ENCODE data around the gene SIGLEC8. TPM values are rescaled to one million over a fixed set of nuclear protein-coding genes. Genes with fewer than 3 reads are reported as not detected.
"Not testable (repeated sequence)": the region's sequence is repeated elsewhere in the genome, so short reads cannot be mapped to it uniquely, and the experiment has no call there.

The SIGLEC8 gene
- not detected for total RNA-seq

- ChIA-PET POLR2A (no interaction called here), CTCF (interaction anchor here (0.7 kb wide), 1 partner anchor 438 kb away, joined by 3 read pairs; no protein-coding TSS in a partner anchor)
- H3K4me1 Mint-ChIP-seq: peaks cover 4% of the 10 kb centered on the region
- H3K27ac Mint-ChIP-seq: no peak within 1 kb of the TSS
- no peak for DNase-seq
- H3K27me3 Mint-ChIP-seq: peaks cover 5% of the 10 kb centered on the region
- no peaks in the 10 kb centered on the region for H3K9me3 Mint-ChIP-seq
- no peaks in the 10 kb centered on the region for H3K36me3 Mint-ChIP-seq (ENCODE audit: low read depth)
- H3K4me3 Mint-ChIP-seq: no peak within 1 kb of the TSS
Observed at GRCh38 chr19:51458051-51458645, at the start of gene SIGLEC8. Gene SIGLEC8, minus strand, starts transcription at chr19:51458454. Its CDS starts 67 bp downstream, at chr19:51458387.

GRCh38 chr19:51507640-51508058 lies 49.4 kb upstream of the SIGLEC8 start:
- Mint-ChIP-seq H3K4me1 (peaks cover 7% of the 10 kb centered on the region), H3K27ac (no peak overlapping the region), H3K27me3 (peaks cover 2% of the 10 kb centered on the region), H3K36me3 (ENCODE audit: low read depth) (no peaks in the 10 kb centered on the region), H3K9me3 (peaks cover 18% of the 10 kb centered on the region), H3K4me3 (no peak overlapping the region)
- DNase-seq: no peak
- ChIA-PET CTCF (no interaction called here), POLR2A (no interaction called here)

DNA sequence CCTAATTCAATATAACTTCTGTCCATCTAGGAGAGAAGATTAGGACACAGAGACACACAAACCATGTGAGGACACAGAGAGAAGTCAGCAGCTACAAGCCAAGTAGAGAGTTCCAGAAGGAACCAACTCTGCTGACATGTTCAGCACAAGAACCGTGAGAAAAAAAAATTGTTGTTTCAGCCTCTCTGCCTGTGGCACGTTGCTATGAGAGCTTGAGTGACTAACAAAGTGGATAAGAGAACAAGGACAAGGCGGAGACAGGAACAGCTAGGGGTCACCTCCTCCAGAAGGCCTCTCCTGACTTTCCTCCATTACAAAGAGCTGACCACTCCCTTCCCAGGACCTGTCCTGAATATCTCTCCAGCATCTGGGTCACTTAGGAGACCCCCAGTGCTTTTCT lies 48.9 kb upstream of the SIGLEC8 start:
- CTCF ChIA-PET: no interaction called here
- no peak for DNase-seq

DNA sequence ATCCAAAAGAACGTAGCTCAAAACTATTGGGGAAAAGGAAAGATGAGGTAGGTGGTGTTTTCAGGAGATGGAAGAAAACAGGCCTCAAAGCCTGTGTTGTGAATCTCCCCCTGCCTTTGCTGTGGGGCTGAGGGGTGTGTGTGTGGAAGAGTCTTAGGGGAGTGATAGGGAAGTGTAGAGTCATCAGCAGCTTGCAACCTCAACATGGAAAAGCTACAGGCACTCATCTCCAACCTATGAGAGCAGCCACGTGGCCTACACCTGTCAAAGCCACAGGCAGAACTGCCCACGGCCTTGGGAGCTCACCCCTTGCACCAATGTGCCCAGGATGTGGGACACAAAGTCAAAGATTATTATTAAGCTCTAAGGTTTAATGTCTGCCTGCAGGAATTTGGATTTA lies 47.6 kb upstream of the SIGLEC8 start:
- H3K36me3 Mint-ChIP-seq (ENCODE audit: low read depth): no peaks in the 10 kb centered on the region
- no peak for DNase-seq
- peaks cover 18% of the 10 kb centered on the region for H3K9me3 Mint-ChIP-seq
- POLR2A ChIA-PET: interaction anchor here (0.7 kb wide), 1 partner anchor 272 kb away, joined by 3 read pairs; no protein-coding TSS in a partner anchor
- CTCF ChIA-PET: interaction anchor here (0.9 kb wide), 1 partner anchor 84 kb away, joined by 4 read pairs; no protein-coding TSS in a partner anchor
- H3K27ac Mint-ChIP-seq: no peak overlapping the region
- H3K4me3 Mint-ChIP-seq: no peak overlapping the region
- H3K27me3 Mint-ChIP-seq: no peaks in the 10 kb centered on the region
- H3K4me1 Mint-ChIP-seq: peaks cover 24% of the 10 kb centered on the region

More for the DNA sequence above, 48.9 kb upstream of the SIGLEC8 start:
- H3K27ac Mint-ChIP-seq: no peak overlapping the region
- POLR2A ChIA-PET: no interaction called here
- H3K27me3 Mint-ChIP-seq: peaks cover 2% of the 10 kb centered on the region
- peaks cover 11% of the 10 kb centered on the region for H3K4me1 Mint-ChIP-seq
- H3K9me3 Mint-ChIP-seq: peaks cover 18% of the 10 kb centered on the region
- no peaks in the 10 kb centered on the region for H3K36me3 Mint-ChIP-seq (ENCODE audit: low read depth)
- H3K4me3 Mint-ChIP-seq: no peak overlapping the region

DNA sequence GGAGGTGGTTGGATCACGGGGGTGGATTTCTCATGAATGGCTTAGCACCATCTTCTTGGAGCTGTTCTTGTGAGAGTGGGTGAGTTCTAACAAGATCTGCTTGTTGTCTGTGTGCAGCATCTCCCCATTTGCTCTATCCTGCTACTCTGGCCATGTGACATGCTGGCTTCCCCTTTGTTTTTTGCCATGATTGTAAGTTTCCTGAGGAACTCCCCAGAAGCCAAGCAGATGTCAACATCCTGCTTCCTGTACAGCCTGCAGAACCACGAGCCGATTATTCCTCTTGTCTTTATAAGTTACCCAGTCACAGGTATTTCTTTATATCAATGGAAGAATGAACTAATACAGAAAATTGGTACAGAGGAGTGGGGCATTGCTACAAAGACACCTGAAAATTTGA lies 45.6 kb upstream of the SIGLEC8 start:
- Mint-ChIP-seq H3K4me3 (no peak overlapping the region), H3K27me3 (no peaks in the 10 kb centered on the region), H3K36me3 (ENCODE audit: low read depth) (no peaks in the 10 kb centered on the region), H3K27ac (no peak overlapping the region), H3K9me3 (peaks cover 18% of the 10 kb centered on the region), H3K4me1 (peaks cover 30% of the 10 kb centered on the region)
- POLR2A ChIA-PET: no interaction called here
- no peak for DNase-seq
- CTCF ChIA-PET: interaction anchor here (0.9 kb wide), 1 partner anchor 10 kb away, joined by 3 read pairs; no protein-coding TSS in a partner anchor

DNA sequence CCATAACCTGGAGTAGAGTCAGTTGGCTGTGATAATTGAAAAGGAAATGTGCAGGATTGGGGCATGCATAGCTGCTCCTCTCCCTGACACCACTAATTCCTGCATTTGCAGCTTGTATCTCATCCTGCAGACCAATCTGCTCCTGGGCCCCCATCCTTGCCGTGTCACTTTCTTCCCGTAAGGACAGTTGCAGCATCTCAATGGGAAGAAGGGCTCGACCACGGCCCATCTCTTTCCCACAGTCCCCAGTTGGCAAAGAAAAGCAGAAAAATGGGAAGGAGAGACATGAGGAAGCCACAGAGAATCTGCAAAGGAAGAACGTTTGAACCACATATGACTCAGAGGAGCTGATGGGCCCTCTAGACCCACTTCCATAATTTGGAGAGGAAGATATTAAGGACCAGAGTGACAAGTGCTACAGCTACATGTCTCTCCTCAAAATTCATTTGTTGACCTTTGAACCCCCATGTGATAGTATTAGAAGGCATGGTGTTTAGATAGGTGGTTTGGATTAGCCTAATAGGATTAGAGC lies 45.1 kb upstream of the SIGLEC8 start:
- POLR2A ChIA-PET: no interaction called here

DNA sequence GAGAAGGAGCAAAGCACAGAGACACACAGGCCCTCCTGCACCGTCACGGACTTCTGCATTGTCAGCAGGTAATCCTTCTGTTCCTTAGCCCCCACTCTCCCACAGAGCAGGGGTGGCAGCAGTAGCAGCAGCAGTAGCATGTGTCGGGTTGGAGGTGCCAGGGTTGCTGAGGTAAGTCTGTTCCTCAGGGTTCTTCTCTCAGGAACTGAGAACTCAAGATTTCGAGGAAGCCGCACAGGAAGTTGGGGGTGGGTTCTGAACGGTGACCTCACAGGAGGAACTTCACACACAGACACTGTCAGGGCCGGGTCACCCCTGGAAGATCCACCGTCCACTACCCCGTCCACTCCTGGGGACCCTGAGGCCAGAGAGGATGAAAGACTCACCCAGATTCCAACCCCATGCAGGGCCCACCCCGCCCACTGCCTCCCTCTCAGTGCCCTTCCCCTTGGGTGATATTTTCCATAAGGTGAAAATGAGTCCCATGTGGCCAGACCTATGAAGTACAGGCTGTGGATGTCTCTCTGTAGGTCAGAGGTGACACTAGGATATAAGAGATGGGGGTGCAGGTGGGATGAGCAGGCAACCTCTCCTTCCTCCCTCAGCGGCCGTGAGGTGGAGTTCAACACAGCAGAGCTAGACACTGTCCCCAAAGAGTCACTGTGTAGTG lies 43.5 kb upstream of the SIGLEC8 start, which contains the start of gene SIGLEC12:
Gene SIGLEC12, minus strand, starts transcription at position 207 of the 670 bp plus-strand sequence. Its CDS starts 67 bp downstream, at position 140.
- CTCF ChIA-PET: interaction anchor here (0.9 kb wide), 1 partner anchor 9 kb away, joined by 3 read pairs; no protein-coding TSS in a partner anchor
- POLR2A ChIA-PET: no interaction called here
- Mint-ChIP-seq H3K4me1 (peaks cover 30% of the 10 kb centered on the region), H3K36me3 (ENCODE audit: low read depth) (no peaks in the 10 kb centered on the region), H3K9me3 (peaks cover 18% of the 10 kb centered on the region), H3K4me3 (peak within 1 kb of the TSS; percentile 65), H3K27me3 (peaks cover 3% of the 10 kb centered on the region), H3K27ac (peak within 1 kb of the TSS; percentile 80)
- peak; percentile 25 for DNase-seq

More for the DNA sequence above, 45.1 kb upstream of the SIGLEC8 start:
- CTCF ChIA-PET: interaction anchor here (0.9 kb wide), 1 partner anchor 11 kb away, joined by 3 read pairs; no protein-coding TSS in a partner anchor
- DNase-seq: no peak
- H3K36me3 Mint-ChIP-seq (ENCODE audit: low read depth): no peaks in the 10 kb centered on the region
- no peak overlapping the region for H3K27ac Mint-ChIP-seq
- peaks cover 30% of the 10 kb centered on the region for H3K4me1 Mint-ChIP-seq
- H3K9me3 Mint-ChIP-seq: peaks cover 18% of the 10 kb centered on the region
- H3K4me3 Mint-ChIP-seq: no peak overlapping the region
- H3K27me3 Mint-ChIP-seq: no peaks in the 10 kb centered on the region

- H3K27me3 Mint-ChIP-seq; CTCF ChIA-PET; POLR2A ChIA-PET; H3K36me3 Mint-ChIP-seq (ENCODE audit: low read depth); DNase-seq: not testable (repeated sequence)
- H3K27ac Mint-ChIP-seq: peak overlapping the region; percentile 80
- H3K9me3 Mint-ChIP-seq: peaks cover 18% of the 10 kb centered on the region
- peak overlapping the region; percentile 65 for H3K4me3 Mint-ChIP-seq
- peaks cover 30% of the 10 kb centered on the region for H3K4me1 Mint-ChIP-seq
Observed at GRCh38 chr19:51500931-51501330, 42.7 kb upstream of the SIGLEC8 start.

- Mint-ChIP-seq H3K4me1 (peaks cover 33% of the 10 kb centered on the region), H3K27ac (no peak overlapping the region), H3K36me3 (ENCODE audit: low read depth) (peaks cover 2% of the 10 kb centered on the region), H3K27me3 (peaks cover 3% of the 10 kb centered on the region), H3K9me3 (peaks cover 10% of the 10 kb centered on the region), H3K4me3 (no peak overlapping the region)
- ChIA-PET CTCF (interaction anchor here (0.6 to 1.3 kb wide), 2 partner anchors 25 to 318 kb away, joined by 3 read pairs; no protein-coding TSS in a partner anchor), POLR2A (no interaction called here)
- no peak for DNase-seq
Observed at GRCh38 chr19:51497666-51498065, 39.4 kb upstream of the SIGLEC8 start.

DNA sequence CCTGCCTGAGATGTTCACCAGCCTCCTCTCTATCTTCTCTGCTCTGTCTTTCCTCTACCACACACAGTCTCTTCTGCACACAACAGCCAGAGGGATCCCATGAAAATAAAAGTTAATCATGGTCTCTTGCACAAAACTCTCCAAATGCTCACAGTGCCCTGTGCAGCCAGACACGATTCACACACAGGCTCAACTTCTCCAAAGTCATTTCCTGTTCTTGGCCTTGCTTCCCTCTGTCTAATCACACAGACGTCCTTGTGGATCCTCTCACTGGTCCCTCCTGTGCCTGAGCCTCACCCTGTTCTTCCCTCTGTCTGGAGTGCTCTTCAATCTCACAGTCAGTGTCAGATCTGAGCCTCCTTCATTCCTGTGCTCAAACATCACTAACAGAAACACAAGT lies 35.5 kb upstream of the SIGLEC8 start:
- no peak overlapping the region for H3K27ac Mint-ChIP-seq
- ChIA-PET POLR2A (no interaction called here), CTCF (no interaction called here)
- peaks cover 3% of the 10 kb centered on the region for H3K27me3 Mint-ChIP-seq
- no peak overlapping the region for H3K4me3 Mint-ChIP-seq
- peaks cover 13% of the 10 kb centered on the region for H3K4me1 Mint-ChIP-seq
- H3K9me3 Mint-ChIP-seq: peaks cover 12% of the 10 kb centered on the region
- no peak for DNase-seq
- H3K36me3 Mint-ChIP-seq (ENCODE audit: low read depth): peaks cover 4% of the 10 kb centered on the region

- no peak for DNase-seq
- no peaks in the 10 kb centered on the region for H3K27me3 Mint-ChIP-seq
- ChIA-PET CTCF (no interaction called here), POLR2A (no interaction called here)
- H3K4me3 Mint-ChIP-seq: no peak overlapping the region
- peaks cover 12% of the 10 kb centered on the region for H3K9me3 Mint-ChIP-seq
- H3K4me1 Mint-ChIP-seq: peaks cover 13% of the 10 kb centered on the region
- no peak overlapping the region for H3K27ac Mint-ChIP-seq
- H3K36me3 Mint-ChIP-seq (ENCODE audit: low read depth): peaks cover 4% of the 10 kb centered on the region
Observed at GRCh38 chr19:51491586-51491985, 33.3 kb upstream of the SIGLEC8 start.

DNA sequence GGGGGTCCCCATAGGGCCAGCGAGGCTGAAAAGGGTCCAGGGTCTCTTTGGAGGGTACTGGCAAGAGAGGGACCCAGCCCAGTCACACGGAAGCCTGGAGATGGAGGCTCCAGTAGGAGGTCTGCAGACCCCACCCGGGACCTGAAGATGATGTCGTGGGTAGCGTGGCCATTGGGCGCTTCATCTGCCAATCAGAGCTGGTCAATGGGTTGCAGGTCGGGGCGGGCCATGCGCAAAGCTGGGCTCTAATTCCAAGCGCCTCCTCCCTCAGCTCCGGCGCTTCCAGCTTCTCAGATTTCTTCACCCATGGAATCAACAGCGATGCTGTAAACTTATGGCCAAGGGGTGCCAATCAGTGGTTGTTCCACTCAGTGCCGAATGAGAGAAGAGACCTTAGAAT lies 32.4 kb upstream of the SIGLEC8 start:
- H3K4me1 Mint-ChIP-seq: peaks cover 13% of the 10 kb centered on the region
- H3K4me3 Mint-ChIP-seq: no peak overlapping the region
- no peak overlapping the region for H3K27ac Mint-ChIP-seq
- DNase-seq: no peak
- ChIA-PET POLR2A (no interaction called here), CTCF (no interaction called here)
- peaks cover 4% of the 10 kb centered on the region for H3K36me3 Mint-ChIP-seq (ENCODE audit: low read depth)
- H3K9me3 Mint-ChIP-seq: peaks cover 14% of the 10 kb centered on the region
- H3K27me3 Mint-ChIP-seq: no peaks in the 10 kb centered on the region

GRCh38 chr19:51489113-51489512 lies 30.9 kb upstream of the SIGLEC8 start:
- Mint-ChIP-seq H3K4me1 (peaks cover 10% of the 10 kb centered on the region), H3K27ac (no peak overlapping the region), H3K9me3 (peaks cover 12% of the 10 kb centered on the region), H3K27me3 (peaks cover 5% of the 10 kb centered on the region), H3K36me3 (ENCODE audit: low read depth) (peaks cover 2% of the 10 kb centered on the region), H3K4me3 (no peak overlapping the region)
- ChIA-PET POLR2A (no interaction called here), CTCF (interaction anchor here (0.6 kb wide), 1 partner anchor 665 kb away, joined by 11 read pairs; no protein-coding TSS in a partner anchor)
- DNase-seq: no peak
